ENCODE results near the gene ARSG. TPM values are rescaled to one million over a fixed set of nuclear protein-coding genes. Genes with fewer than 3 reads are reported as not detected.

The ARSG gene
- total and polyA plus RNA-seq, 2 of the 13 experiments (the other 11 are each of a cell fraction or from before 2014, with no cell fraction given), result 3.7 to 15.2 TPM

- TF ChIP-seq ZNF574 (CRISPR knock-in tag; IDR thresholded peaks at IDR 0.05) (no peak), ZNF83 (CRISPR knock-in tag; IDR thresholded peaks at IDR 0.05; ENCODE audit: borderline replicate concordance) (no peak), SRSF1 (optimal IDR thresholded peaks at IDR 0.05; ENCODE audit: low read depth, low read length) (no peak), PHB2 (IDR thresholded peaks at IDR 0.05; ENCODE audit: partially characterized antibody) (no peak), JUND (CRISPR knock-in tag; IDR thresholded peaks at IDR 0.05) (no peak), SATB2 (CRISPR knock-in tag; IDR thresholded peaks at IDR 0.05) (no peak), YY1 (IDR thresholded peaks at IDR 0.05; ENCODE audit: insufficient read depth, insufficient replicate concordance, low read depth, low read length) (no peak), ZNF10 (CRISPR knock-in tag; IDR thresholded peaks at IDR 0.05; ENCODE audit: borderline replicate concordance, low read depth) (no peak), SRF (IDR thresholded peaks at IDR 0.05; ENCODE audit: low read depth, low read length) (no peak), SALL1 (CRISPR knock-in tag; IDR thresholded peaks at IDR 0.05) (no peak), ZNF337 (CRISPR knock-in tag; IDR thresholded peaks at IDR 0.05; ENCODE audit: borderline replicate concordance, low read depth) (no peak), CAMTA2 (CRISPR knock-in tag; IDR thresholded peaks at IDR 0.05; ENCODE audit: borderline replicate concordance) (no peak), KDM5B (CRISPR knock-in tag; IDR thresholded peaks at IDR 0.05; ENCODE audit: borderline replicate concordance) (no peak), ZNF672 (CRISPR knock-in tag; IDR thresholded peaks at IDR 0.05) (no peak), ZNF564 (CRISPR knock-in tag; IDR thresholded peaks at IDR 0.05) (no peak), ZNF605 (CRISPR knock-in tag; IDR thresholded peaks at IDR 0.05) (no peak), MAFK (conservative IDR thresholded peaks at IDR 0.05 in 1 of 2, IDR thresholded peaks at IDR 0.05 in 1 of 2; ENCODE audit: low read length in 2 of 2) (peak; percentile 66 to 76; a peak in 3 of 4 replicates), NFIB (CRISPR knock-in tag; IDR thresholded peaks at IDR 0.05; ENCODE audit: borderline replicate concordance) (0 out of 2 replicates have a peak, but pooled peaks have one; percentile 17), ZNF354B (CRISPR knock-in tag; IDR thresholded peaks at IDR 0.05) (no peak)
- TF ChIP-seq, protein P1, sequence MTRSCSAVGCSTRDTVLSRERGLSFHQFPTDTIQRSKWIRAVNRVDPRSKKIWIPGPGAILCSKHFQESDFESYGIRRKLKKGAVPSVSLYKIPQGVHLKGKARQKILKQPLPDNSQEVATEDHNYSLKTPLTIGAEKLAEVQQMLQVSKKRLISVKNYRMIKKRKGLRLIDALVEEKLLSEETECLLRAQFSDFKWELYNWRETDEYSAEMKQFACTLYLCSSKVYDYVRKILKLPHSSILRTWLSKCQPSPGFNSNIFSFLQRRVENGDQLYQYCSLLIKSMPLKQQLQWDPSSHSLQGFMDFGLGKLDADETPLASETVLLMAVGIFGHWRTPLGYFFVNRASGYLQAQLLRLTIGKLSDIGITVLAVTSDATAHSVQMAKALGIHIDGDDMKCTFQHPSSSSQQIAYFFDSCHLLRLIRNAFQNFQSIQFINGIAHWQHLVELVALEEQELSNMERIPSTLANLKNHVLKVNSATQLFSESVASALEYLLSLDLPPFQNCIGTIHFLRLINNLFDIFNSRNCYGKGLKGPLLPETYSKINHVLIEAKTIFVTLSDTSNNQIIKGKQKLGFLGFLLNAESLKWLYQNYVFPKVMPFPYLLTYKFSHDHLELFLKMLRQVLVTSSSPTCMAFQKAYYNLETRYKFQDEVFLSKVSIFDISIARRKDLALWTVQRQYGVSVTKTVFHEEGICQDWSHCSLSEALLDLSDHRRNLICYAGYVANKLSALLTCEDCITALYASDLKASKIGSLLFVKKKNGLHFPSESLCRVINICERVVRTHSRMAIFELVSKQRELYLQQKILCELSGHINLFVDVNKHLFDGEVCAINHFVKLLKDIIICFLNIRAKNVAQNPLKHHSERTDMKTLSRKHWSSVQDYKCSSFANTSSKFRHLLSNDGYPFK (CRISPR knock-in tag; IDR thresholded peaks at IDR 0.05; ENCODE audit: borderline replicate concordance), result no peak
- TF ChIP-seq, protein P2, sequence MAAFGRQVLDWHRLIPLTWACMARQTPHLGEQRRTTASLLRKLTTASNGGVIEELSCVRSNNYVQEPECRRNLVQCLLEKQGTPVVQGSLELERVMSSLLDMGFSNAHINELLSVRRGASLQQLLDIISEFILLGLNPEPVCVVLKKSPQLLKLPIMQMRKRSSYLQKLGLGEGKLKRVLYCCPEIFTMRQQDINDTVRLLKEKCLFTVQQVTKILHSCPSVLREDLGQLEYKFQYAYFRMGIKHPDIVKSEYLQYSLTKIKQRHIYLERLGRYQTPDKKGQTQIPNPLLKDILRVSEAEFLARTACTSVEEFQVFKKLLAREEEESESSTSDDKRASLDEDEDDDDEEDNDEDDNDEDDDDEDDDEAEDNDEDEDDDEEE (CRISPR knock-in tag; IDR thresholded peaks at IDR 0.05), result 0 out of 2 replicates have a peak, but pooled peaks have one; percentile 7
Observed at GRCh38 chr17:68246271-68247028, 44.8 kb upstream of the ARSG start (continued).
